GM10266 (cell line): ENCODE results near the gene CERS1.

Experiments
- DNase-seq: peaks from one replicate; pipeline ENCODE4 v3.0.0; 2012; ENCODE audit errors: extremely low spot score
- CTCF ChIP-seq: IDR thresholded peaks from 2 replicates; pipeline ENCODE4 v1.5.1; 2012; ENCODE audit warnings: mild to moderate bottlenecking, low read depth; ENCODE audit not compliant: control insufficient read depth, insufficient read depth; ENCODE audit errors: missing control alignments

CERS1 gene

DNA sequence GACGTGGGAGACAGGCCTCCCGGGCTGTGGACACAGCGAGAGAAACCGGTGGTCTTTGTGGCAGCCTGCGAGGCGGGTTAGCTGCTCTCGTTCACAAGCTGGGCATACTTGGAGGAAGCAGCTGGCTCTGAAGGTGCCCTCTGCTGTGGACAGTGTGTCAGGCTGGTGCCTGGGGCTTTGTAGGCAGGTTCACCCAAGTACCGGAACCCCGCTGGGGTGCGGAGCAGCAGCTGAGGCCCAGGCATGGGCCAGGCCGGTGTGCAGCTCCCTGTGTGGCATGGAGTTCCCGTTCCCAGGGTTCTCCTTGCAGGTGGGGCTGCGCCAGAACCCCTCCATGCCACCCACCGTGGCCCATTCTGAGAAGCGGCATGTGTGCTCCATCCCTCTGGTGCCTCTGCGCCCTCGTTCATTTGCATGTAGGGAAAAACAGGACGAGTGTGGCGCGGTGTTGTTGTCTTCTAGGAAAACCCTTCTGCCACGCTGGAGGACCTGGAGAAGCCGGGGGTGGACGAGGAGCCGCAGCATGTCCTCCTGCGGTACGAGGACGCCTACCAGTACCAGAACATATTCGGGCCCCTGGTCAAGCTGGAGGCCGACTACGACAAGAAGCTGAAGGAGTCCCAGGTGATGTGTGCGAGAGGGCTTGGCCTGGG lies 44.2 kb downstream of the CERS1 start:
- TF ChIP-seq CTCF: no peak
- no peak for DNase-seq

- DNase-seq: no peak
- TF ChIP-seq CTCF: no peak
These were observed 45.2 kb downstream of the CERS1 start for GRCh38 chr19:18850471-18851375.

DNA sequence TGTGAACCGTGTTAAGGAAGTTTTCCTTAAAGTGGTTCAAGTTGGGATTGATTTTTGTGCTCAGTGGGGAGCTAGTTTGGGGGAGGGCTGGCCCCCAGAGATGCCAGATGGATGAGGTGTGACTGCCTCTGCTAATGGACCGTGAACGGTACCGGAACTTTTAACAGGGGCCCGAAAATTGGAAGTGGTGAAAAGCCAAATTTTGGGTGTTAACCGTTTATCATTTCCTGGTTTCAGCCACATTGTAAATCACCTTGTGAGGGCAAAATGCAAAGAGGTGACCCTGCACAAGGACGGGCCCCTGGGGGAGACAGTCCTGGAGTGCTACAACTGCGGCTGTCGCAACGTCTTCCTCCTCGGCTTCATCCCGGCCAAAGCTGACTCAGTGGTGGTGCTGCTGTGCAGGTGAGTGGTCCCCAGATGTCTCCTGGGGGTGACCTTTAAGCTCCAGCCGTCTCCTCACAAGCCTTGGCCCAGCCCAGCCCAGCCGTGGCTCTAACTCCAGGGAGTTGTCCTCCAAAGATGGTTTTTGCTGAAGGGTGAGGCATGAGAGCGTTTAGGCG lies 46.0 kb downstream of the CERS1 start:
- TF ChIP-seq CTCF: no peak
- DNase-seq: no peak

- TF ChIP-seq CTCF: no peak
- no peak for DNase-seq
These were observed 46.9 kb downstream of the CERS1 start for GRCh38 chr19:18848878-18849661.

DNA sequence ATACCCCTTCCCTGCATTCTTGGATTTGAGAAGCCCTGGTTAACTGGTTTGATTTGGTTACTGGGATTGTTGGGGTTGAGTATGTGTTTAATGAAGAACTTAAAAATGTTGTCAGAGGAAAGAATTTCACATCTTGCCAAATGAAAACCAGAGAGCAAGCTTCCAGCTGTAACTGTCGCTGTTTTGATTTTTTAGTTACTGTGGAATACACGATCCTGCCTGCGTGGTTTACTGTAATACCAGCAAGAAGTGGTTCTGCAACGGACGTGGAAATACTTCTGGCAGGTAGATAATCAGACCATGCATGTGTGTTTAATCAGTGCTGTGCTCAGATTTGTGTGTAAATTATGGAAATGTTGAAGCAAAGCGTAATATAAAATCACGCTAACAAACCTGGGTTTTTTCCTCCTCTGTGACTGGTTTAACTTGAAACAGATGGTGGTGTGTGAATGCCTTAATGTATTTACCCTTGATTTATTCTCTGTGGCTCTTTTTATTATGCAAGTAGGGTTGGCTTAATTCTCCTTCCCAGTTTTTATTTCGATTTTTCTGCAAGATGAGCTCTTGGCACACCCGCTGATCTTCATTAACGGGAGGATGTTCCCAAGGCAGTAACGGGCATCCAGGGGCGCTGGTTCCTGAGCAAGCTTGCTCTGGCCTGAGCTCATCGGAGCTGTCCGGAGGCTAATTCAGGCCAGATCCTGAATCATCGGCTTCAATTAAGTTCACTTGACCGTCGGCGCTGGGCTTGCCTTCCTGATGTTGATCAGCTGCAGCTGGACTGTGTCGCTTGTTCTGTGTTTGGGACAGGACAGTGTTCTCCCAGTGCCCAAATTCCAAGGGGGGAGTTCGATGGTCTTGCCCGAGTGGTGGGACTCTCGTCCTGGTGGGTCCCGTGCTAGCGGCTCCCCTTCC lies 48.2 kb downstream of the CERS1 start:
- no peak for TF ChIP-seq CTCF
- no peak for DNase-seq

- TF ChIP-seq CTCF: peak; percentile 89
- DNase-seq: peak; percentile 77
These were observed 49.0 kb downstream of the CERS1 start for GRCh38 chr19:18846862-18847548.
